A673 (cell line): ENCODE measurements around the gene CYP21A2. TPM values are rescaled to one million over a fixed set of nuclear protein-coding genes. Genes with fewer than 3 reads are reported as not detected.
"Not testable (repeated sequence)": the region's sequence is repeated elsewhere in the genome, so short reads cannot be mapped to it uniquely, and the experiment has no call there.

Source experiments
- BruUV-seq: library from RNA; stranded (reverse); fragments of 400-500 nt; replicated peaks from 2 replicates; lab custom pipeline; 2021; lab: Mats Ljungman, UMichigan
- CTCF ChIA-PET: fragments of 300-600 bp; sonication (Branson Sonifier 250); formaldehyde crosslinking; loops from one replicate; lab custom pipeline; 2022; ENCODE audit warnings: antibody characterized with exemption; lab: Charles Lee
- POLR2A ChIA-PET: fragments of 300-600 bp; sonication (Branson Sonifier 250); formaldehyde crosslinking; loops from one replicate; lab custom pipeline; 2022; ENCODE audit warnings: antibody characterized with exemption; ENCODE audit not compliant: low non-redundant PET; lab: Charles Lee
- DNase-seq: peaks from one replicate; pipeline ENCODE4 v3.0.0-alpha.2; 2015; ENCODE audit warnings: low spot score
- H3K27ac ChIP-seq: fragments of 200-600 bp; sonication (generic); 2 replicates; pipeline ENCODE4 v1.5.1; 2016; ENCODE audit warnings: mixed run types, low read depth, mild to moderate bottlenecking, mixed read lengths, antibody characterized with exemption, low read length; ENCODE audit not compliant: poor library complexity, severe bottlenecking
- H3K27me3 ChIP-seq: fragments of 200-600 bp; sonication (generic); replicated peaks from 2 replicates; pipeline ENCODE4 v1.6.1; 2017; ENCODE audit warnings: mixed run types, low read depth, mild to moderate bottlenecking, mixed read lengths, antibody characterized with exemption, low read length; ENCODE audit not compliant: insufficient read depth, poor library complexity
- H3K36me3 ChIP-seq: fragments of 200-600 bp; sonication (generic); 2 replicates; pipeline ENCODE4 v1.6.1; 2016; ENCODE audit warnings: mixed run types, mild to moderate bottlenecking, mixed read lengths, antibody characterized with exemption, low read length; ENCODE audit not compliant: insufficient read depth, poor library complexity, severe bottlenecking
- H3K4me1 ChIP-seq: fragments of 200-600 bp; sonication (generic); 2 replicates; pipeline ENCODE4 v1.6.1; 2017; ENCODE audit warnings: mixed run types, mild to moderate bottlenecking, mixed read lengths, antibody characterized with exemption, low read length; ENCODE audit not compliant: insufficient read depth, poor library complexity, severe bottlenecking
- H3K4me3 ChIP-seq: fragments of 200-600 bp; sonication (generic); 2 replicates; pipeline ENCODE4 v1.5.1; 2016; ENCODE audit warnings: low read depth, mixed run types, mild to moderate bottlenecking, mixed read lengths, low read length; ENCODE audit not compliant: poor library complexity, severe bottlenecking
- H3K9me3 ChIP-seq: fragments of 200-600 bp; sonication (generic); 2 replicates; pipeline ENCODE4 v1.6.1; 2016; ENCODE audit warnings: mixed run types, low read depth, mild to moderate bottlenecking, mixed read lengths, antibody characterized with exemption, low read length; ENCODE audit not compliant: poor library complexity, severe bottlenecking
- CTCF ChIP-seq: fragments of 300-800, 200-600 bp; sonication (generic); conservative IDR thresholded peaks from 2 replicates; pipeline ENCODE4 v1.5.1; 2017; ENCODE audit warnings: low read depth, mild to moderate bottlenecking, antibody characterized with exemption, low read length, moderate library complexity, mixed read lengths
- EZH2 ChIP-seq: fragments of 200-600 bp; sonication (generic); IDR thresholded peaks from 2 replicates; pipeline ENCODE4 v1.6.1; 2017; ENCODE audit warnings: borderline replicate concordance, low read depth, mild to moderate bottlenecking, mixed read lengths, antibody characterized with exemption, low read length; ENCODE audit not compliant: poor library complexity, severe bottlenecking
- intact Hi-C: fragments of 100-400 bp; cut with micrococcal nuclease; formaldehyde crosslinking; loops from one replicate; pipeline ENCODE4 v1.10.0; 2022; ENCODE audit not compliant: unreplicated experiment
- total RNA-seq: library from RNA; stranded (reverse); gene quantifications from 2 replicates; pipeline ENCODE4 v1.2.3, GENCODE V29; 2021

CYP21A2 gene
- total RNA-seq, 1 experiment from 2014 or later, result 0.15 TPM

GRCh38 chr6:32042276-32042675, 4.1 kb downstream of the CYP21A2 start:
- DNase-seq, H3K9me3 ChIP-seq, H3K4me3 ChIP-seq, H3K36me3 ChIP-seq, H3K27ac ChIP-seq, BruUV-seq, H3K27me3 ChIP-seq, intact Hi-C loops, POLR2A ChIA-PET, CTCF ChIA-PET: not testable (repeated sequence)
- peaks cover 14% of the 10 kb centered on the region for H3K4me1 ChIP-seq

GRCh38 chr6:32043589-32044380, 5.6 kb downstream of the CYP21A2 start:
- H3K36me3 ChIP-seq, BruUV-seq, H3K4me3 ChIP-seq, intact Hi-C loops, H3K9me3 ChIP-seq, H3K27me3 ChIP-seq, POLR2A ChIA-PET, DNase-seq, H3K27ac ChIP-seq, CTCF ChIA-PET: not testable (repeated sequence)
- peaks cover 14% of the 10 kb centered on the region for H3K4me1 ChIP-seq

- H3K4me1 ChIP-seq, result peaks cover 14% of the 10 kb centered on the region
- H3K9me3 ChIP-seq, intact Hi-C loops, H3K27me3 ChIP-seq, DNase-seq, H3K4me3 ChIP-seq, CTCF ChIA-PET, H3K36me3 ChIP-seq, BruUV-seq, POLR2A ChIA-PET, H3K27ac ChIP-seq: not testable (repeated sequence)
Observed at GRCh38 chr6:32044916-32045315, 6.7 kb downstream of the CYP21A2 start.

GRCh38 chr6:32045811-32046449, 7.7 kb downstream of the CYP21A2 start:
- DNase-seq, result no peak
- Histone ChIP-seq H3K36me3 (no peaks in the 10 kb centered on the region), H3K4me3 (no peak overlapping the region), H3K27ac (peak overlapping the region; percentile 48), H3K9me3 (no peaks in the 10 kb centered on the region), H3K4me1 (peaks cover 14% of the 10 kb centered on the region), H3K27me3 (no peaks in the 10 kb centered on the region)
- no TSS peak for BruUV-seq
- ChIA-PET POLR2A (interaction anchor here (0.5 to 0.6 kb wide), 3 partner anchors 128 to 876 kb away, joined by 3 read pairs; partner anchors contain the start of gene NEU1), CTCF (no interaction called here)
- intact Hi-C loops, result no loop called here
- TF ChIP-seq EZH2 (no peak), CTCF (no peak)
